ENCODE results near the gene SIGLEC8.
A peak's percentile ranks its signal among the peaks of the same experiment; 100 is the strongest.
"Not testable (repeated sequence)": the region's sequence is repeated elsewhere in the genome, so short reads cannot be mapped to it uniquely, and the experiment has no call there.

SIGLEC8 gene

DNA sequence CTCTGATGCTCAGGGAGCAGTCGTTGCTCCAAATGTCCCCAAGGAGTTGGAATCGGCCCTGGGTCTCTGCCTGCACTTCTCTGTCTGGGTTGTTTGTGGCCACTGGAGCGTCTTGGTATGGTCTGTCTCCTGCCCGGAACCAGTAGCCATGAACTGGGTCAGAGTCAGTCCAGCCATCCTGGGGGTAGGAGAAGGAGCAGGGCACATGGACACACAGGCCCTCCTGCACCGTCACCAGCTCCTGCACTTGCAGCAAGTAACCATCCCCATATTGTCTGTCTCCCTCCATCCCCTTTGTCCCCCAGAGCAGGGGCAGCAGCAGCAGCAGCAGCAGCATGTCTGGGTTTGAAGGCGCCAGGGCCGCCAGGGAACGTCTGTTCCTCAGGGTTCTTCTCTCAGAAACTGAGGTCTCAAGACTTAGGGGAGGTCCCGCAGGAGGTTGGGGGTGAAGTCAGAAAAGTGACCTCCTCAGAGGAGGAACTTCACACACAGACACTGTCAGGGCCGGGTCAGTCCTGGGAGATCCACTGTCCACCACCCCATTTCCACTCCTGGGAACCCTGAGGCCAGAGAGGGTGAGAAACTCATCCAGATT, at the start of gene SIGLEC8:
TSS of gene SIGLEC8 (minus strand) at position 404 of the 595 bp plus-strand sequence. CDS start at position 337, 67 bp downstream.
- DNase-seq, result no peak

DNA sequence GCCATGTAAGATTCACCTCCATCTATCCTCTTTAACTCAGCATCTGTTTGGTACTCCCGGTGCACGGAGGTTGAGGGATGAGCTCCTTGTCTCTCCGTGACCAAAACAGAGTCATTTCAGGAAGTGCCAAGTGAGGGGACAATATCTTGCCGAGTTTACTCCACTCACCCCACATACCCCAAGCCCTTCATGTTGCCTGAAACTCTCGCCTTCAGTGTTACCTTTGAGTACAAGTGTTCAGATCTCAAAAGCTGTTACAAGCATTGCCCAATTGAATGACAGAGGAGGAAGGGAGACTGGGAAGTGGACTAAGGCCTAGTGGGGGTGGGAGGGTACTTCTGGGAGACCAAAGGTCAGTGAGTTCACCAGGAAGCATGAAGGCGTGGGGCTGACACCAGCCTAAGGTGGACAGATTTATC, 49.4 kb upstream of the SIGLEC8 start:
- no peak for DNase-seq

DNA sequence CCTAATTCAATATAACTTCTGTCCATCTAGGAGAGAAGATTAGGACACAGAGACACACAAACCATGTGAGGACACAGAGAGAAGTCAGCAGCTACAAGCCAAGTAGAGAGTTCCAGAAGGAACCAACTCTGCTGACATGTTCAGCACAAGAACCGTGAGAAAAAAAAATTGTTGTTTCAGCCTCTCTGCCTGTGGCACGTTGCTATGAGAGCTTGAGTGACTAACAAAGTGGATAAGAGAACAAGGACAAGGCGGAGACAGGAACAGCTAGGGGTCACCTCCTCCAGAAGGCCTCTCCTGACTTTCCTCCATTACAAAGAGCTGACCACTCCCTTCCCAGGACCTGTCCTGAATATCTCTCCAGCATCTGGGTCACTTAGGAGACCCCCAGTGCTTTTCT, 48.9 kb upstream of the SIGLEC8 start:
- DNase-seq, result no peak

DNA sequence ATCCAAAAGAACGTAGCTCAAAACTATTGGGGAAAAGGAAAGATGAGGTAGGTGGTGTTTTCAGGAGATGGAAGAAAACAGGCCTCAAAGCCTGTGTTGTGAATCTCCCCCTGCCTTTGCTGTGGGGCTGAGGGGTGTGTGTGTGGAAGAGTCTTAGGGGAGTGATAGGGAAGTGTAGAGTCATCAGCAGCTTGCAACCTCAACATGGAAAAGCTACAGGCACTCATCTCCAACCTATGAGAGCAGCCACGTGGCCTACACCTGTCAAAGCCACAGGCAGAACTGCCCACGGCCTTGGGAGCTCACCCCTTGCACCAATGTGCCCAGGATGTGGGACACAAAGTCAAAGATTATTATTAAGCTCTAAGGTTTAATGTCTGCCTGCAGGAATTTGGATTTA, 47.6 kb upstream of the SIGLEC8 start:
- DNase-seq, result no peak

DNA sequence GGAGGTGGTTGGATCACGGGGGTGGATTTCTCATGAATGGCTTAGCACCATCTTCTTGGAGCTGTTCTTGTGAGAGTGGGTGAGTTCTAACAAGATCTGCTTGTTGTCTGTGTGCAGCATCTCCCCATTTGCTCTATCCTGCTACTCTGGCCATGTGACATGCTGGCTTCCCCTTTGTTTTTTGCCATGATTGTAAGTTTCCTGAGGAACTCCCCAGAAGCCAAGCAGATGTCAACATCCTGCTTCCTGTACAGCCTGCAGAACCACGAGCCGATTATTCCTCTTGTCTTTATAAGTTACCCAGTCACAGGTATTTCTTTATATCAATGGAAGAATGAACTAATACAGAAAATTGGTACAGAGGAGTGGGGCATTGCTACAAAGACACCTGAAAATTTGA, 45.6 kb upstream of the SIGLEC8 start:
- DNase-seq, result no peak

DNA sequence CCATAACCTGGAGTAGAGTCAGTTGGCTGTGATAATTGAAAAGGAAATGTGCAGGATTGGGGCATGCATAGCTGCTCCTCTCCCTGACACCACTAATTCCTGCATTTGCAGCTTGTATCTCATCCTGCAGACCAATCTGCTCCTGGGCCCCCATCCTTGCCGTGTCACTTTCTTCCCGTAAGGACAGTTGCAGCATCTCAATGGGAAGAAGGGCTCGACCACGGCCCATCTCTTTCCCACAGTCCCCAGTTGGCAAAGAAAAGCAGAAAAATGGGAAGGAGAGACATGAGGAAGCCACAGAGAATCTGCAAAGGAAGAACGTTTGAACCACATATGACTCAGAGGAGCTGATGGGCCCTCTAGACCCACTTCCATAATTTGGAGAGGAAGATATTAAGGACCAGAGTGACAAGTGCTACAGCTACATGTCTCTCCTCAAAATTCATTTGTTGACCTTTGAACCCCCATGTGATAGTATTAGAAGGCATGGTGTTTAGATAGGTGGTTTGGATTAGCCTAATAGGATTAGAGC, 45.1 kb upstream of the SIGLEC8 start:
- DNase-seq, result no peak

DNA sequence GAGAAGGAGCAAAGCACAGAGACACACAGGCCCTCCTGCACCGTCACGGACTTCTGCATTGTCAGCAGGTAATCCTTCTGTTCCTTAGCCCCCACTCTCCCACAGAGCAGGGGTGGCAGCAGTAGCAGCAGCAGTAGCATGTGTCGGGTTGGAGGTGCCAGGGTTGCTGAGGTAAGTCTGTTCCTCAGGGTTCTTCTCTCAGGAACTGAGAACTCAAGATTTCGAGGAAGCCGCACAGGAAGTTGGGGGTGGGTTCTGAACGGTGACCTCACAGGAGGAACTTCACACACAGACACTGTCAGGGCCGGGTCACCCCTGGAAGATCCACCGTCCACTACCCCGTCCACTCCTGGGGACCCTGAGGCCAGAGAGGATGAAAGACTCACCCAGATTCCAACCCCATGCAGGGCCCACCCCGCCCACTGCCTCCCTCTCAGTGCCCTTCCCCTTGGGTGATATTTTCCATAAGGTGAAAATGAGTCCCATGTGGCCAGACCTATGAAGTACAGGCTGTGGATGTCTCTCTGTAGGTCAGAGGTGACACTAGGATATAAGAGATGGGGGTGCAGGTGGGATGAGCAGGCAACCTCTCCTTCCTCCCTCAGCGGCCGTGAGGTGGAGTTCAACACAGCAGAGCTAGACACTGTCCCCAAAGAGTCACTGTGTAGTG, 43.5 kb upstream of the SIGLEC8 start, which contains the start of gene SIGLEC12:
TSS of gene SIGLEC12 (minus strand) at position 207 of the 670 bp plus-strand sequence. CDS start at position 140, 67 bp downstream.
- DNase-seq, result no peak

DNA sequence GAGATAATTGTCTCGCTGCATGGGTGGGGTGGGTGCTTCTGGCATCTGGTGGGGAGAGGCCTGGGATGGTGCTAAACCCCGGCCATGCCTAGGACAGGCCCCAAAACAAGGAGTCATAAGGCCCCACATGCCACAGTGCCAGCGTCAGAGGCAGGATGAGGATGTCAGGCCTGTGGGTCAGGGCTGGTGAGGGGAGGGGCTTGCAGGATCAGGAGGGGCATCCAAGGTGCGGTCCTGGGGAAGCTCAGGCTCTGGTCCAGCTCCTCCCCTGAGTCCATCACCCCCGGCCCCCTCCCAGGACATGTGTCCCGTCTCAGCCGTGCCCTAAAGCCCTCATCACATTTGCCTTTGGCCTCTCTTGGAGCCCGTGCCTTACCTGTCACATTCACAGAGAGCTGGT, 42.7 kb upstream of the SIGLEC8 start:
- not testable (repeated sequence) for DNase-seq

DNA sequence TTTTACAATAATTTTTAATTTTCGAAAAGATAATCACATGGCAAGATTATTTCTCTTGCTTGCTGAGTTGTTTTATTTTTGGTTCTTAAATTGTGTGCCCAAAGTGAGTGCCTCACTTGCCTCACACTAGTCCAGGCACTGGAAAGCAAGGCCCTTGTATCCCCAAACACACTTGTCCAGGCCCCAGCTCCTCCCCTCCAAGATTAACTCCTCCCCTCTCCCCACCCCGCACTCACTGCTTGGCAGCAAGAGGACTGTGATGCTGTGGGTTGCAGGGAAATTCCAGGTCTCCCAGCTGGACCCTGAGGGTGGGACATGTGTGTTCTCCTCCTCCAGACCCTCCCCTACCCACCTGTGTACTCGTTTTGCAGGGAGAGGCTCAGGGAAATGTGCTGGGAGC, 39.4 kb upstream of the SIGLEC8 start:
- no peak for DNase-seq

DNA sequence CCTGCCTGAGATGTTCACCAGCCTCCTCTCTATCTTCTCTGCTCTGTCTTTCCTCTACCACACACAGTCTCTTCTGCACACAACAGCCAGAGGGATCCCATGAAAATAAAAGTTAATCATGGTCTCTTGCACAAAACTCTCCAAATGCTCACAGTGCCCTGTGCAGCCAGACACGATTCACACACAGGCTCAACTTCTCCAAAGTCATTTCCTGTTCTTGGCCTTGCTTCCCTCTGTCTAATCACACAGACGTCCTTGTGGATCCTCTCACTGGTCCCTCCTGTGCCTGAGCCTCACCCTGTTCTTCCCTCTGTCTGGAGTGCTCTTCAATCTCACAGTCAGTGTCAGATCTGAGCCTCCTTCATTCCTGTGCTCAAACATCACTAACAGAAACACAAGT, 35.5 kb upstream of the SIGLEC8 start:
- DNase-seq, result no peak

DNA sequence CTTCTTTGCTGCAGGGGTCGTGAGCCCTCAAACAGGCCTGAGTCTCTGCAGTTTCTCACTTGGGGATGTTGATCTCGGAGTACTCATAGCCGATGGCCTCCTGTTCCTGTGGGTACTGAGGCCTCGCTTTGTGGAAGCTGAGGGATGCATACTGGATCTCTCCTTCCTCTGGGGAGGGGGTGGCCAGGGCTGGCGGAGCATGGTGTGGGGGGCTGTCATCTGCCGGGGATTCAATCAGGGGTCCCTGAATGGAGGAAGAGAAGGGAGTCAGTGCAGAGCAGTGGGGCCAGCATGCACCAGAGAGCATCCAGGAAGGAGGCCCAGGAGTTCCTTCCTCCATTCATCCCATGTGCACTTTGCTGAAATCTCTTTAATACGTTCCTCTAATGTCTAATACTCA, 33.3 kb upstream of the SIGLEC8 start:
- DNase-seq, result no peak

DNA sequence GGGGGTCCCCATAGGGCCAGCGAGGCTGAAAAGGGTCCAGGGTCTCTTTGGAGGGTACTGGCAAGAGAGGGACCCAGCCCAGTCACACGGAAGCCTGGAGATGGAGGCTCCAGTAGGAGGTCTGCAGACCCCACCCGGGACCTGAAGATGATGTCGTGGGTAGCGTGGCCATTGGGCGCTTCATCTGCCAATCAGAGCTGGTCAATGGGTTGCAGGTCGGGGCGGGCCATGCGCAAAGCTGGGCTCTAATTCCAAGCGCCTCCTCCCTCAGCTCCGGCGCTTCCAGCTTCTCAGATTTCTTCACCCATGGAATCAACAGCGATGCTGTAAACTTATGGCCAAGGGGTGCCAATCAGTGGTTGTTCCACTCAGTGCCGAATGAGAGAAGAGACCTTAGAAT, 32.4 kb upstream of the SIGLEC8 start:
- DNase-seq, result no peak

DNA sequence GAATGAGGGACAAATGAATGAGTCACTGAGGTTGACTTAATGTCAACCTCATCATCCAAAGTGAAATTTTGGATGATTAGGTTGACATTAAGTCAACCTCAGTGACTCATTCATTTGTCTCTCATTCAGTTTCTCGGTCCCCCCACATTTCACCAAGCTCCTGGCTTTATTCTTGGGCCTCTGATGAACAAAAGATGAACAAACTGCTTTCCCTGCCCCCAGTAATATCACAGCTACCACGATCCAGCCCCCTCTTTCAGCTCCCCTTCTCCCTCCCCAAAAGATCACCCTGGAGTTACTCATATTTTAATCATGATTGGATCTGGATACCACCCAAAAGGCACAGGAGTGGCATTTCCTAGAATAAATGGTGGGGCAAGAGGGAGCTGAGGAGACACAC, 30.9 kb upstream of the SIGLEC8 start:
- DNase-seq, result no peak

DNA sequence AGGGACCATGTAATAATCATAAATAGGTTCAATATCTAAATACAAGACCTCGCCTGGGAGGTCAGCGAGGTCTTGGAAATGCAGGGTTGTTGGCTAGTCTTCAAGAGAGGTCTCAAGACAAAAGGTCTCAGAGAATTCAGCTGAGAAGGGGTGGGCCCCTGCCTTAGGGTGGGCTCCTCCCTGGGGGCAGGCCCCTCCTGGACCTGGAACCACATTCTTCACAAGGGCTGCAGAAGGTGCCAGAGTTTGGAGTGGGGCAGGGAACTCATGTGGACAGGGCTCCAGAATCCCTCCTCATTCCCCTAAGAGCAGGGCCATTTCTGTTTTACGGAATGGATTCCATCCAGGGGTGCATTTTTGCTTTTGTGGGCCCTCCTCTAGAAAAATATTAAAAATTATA, 30.2 kb upstream of the SIGLEC8 start:
- DNase-seq, result no peak

DNA sequence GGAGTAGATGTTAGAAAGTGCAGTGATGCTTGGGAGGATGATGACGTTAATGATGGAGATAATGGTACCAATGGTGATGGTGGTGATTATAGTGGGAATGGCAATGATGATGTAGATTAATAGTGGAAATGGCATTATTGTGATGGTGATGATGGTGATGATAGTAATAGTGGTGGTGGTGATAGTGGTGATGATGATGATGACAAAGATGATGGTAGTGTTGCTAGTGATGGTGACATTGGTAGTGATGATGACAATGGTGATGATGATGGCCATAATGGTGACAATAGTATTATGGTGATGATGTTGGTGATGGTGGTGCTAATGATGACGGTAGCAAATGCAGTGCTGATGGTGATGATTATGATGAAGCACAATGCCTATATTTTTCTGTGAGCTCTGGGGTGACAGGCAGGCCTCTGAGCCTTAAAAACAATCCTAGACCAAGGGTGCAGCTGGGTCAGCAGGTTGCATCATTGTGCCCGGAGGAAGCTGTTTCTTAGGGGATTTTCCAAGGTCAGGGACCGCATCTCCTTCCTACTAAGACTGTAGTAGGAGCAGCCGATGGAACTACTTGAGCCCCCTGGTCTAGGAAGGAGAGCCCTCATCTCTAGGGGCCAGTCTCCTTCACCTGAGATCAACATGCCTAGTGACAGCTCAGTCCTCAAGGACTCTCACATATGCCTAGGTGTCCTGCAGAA, 27.9 kb upstream of the SIGLEC8 start:
- no peak for DNase-seq

DNA sequence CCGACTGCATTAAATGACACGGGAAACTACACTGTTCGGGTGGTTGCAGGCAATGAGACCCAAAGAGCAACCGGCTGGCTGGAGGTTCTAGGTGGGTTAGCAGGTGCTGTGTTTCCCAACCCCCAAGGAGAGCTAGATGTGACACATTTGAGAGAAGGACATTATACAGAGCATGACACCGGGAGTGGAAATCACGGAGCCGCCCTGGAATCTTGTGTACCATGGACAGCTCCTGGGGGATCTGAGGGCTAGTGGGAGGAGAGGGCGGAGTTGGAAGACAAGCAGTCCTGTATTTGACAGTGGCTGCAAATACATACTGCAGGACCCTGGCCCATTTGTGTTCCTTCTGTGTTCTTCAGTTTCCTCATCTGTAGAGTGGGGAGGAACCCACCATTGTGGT, 22.3 kb upstream of the SIGLEC8 start:
- no peak for DNase-seq

DNA sequence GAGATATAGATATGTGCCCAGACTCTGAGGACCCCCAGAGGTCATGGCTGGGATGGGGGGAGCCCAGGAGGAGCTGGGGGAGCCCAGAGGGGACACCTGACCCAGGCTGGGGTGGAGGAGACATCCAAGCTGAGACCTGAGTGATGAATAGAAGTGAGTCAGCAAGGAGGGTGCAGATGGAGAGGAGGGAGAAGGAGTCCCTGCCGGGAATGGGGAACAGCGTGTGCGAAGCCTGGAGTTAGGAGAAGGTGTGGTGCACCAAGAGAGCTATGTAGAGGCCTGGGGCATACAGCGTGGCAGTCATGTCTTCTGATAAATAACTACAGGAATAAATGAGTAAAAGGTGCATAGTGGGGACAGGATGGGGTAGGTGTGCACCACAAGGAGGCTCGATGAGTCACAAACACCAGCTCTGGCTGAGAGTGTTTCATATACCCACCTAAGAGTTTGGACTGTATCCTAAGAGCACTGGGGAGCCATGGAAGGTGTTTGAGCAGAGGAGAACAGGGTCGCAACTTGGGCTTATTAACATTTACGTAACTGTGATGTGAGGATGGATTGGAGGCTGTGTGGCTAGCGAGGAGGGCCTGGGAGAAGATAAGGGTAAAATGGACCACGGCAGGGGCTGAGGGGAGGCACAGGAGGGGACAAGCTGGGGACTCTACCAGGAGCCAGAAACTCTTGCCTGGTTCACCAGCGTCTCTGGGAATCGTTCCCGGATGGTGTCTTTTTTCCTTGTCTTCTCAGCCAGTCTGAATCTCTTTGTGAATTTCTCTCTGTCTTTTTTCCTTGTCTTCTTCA, 21.5 kb upstream of the SIGLEC8 start:
- DNase-seq, result no peak

DNA sequence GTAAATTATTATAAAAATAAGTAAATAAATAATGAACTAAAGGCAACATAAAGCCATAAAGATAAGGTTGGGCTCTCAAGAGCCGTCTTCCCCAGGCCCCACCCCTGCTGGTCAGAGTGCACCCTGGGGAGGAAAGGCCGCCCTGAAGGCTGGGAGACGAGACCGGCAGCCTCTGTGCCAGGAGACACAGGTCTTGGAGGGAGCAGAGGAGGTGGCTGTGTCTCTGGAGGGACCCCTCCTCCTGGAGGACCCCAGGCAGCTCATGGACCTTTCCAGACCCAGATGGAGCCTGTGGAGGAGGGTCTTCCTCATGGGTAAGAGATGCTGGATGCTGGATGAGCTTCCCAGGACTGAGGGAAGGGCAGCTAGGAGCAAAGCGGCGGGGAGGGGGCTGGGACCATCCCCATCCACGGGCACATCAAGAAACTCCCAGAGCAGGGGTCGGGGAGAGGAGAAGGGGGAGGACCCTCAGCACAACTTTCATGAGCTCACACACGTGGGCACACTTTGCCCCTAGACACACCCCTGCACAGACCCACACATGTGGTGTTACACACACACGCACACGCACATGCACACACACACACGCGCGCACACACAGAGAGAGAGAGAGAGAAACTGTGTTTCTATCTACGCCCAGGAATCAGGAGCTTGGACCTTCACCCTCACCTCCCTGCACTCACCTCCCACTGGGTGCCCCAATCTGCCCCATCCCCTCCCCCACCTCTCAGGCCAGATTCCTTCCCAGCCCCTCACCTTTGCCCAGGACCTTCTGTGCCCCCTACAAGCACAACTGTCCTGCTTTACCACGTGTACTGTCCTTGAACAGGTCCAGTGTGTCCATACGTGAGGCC, 20.4 kb upstream of the SIGLEC8 start, which contains the start of gene CEACAM18:
TSS of gene CEACAM18 (plus strand) at position 159 of the 854 bp plus-strand sequence.
- no peak for DNase-seq

DNA sequence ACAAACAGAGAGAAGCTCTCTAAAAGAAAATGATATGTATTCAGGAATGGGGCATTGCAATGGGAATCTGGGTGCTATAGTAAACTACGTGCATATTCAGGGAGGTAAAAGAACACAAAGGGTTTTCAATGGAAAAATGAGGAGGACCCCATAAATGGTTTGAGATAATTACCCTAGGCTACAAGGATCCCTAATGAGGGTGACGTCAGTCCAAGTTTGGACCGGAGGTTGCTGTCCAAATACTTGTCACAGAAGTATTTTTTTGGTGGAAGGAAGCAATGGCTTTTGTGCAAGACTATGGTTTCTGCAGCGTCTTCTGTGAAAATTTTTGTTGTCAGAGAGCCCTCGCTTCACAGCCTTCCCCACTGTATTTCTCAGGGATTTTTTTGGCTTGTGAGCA, 19.1 kb upstream of the SIGLEC8 start:
- DNase-seq, result no peak

DNA sequence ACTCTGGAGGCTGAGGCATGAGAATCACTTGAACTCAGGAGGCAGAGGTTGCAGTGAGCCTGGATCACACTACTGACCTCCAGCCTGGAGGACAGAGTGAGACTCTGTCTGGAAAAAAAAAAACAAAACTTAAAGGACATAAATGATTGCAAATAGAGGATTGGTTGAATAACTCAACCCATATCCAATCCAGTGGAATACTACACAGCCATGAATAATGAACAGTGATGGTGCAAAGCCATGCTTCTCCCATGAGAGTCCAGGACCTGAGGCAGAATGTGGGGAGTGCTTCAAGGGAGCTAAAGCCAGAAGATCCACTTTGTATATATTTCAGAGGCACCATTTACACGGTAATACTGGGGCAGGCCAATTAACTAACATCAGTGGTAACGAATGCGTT, 17.9 kb upstream of the SIGLEC8 start:
- no peak for DNase-seq

DNA sequence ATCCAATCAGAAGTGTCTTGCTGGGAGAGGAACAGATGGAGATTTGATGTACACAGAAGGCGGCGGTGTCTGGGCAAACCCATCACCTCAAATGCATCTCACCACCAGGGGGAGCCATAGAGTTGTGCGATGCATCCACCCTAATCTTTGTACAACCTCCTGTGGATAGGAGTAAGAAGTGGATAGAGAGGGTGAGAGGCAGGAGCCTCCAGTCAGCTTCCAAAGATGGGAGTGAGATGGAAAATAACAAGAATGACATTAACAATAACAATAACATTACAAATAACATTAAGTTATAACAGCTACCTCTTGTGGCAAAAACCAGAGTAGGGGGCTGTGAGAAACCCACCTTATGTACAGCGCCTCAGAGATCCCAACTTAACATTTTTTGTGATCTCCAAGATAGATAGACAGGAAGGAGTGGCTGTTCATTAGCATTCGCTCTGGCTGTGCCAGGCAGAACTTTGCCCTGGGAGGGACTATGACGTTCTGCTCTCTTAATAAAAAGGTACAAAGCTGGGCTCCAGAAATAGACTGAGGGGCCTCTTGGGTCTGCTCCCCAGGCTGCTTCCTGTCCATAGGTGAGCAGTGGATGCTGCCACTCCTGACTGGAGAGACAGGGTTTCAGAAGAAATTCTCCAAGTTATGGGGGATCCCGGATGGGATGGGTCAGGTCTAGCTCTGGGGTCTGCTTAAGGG, 14.9 kb upstream of the SIGLEC8 start:
- DNase-seq, result peak; percentile 40

Data from T1000 (cell line).